LoVo (cell line): ENCODE measurements around the gene ARHGAP9.
"Not testable (repeated sequence)": the region's sequence is repeated elsewhere in the genome, so short reads cannot be mapped to it uniquely, and the experiment has no call there.

Experiments used
- DNase-seq: peaks from one replicate; pipeline ENCODE4 v3.0.0-alpha.2; 2016; ENCODE audit warnings: low spot score

ARHGAP9 gene

GRCh38 chr12:57479376-57480115 lies at the start of gene ARHGAP9:
Gene ARHGAP9 (minus strand): TSS chr12:57479866. CDS start chr12:57479406, 460 bp downstream.
- no peak for DNase-seq

- DNase-seq, result no peak
These were observed 49.3 kb upstream of the ARHGAP9 start for GRCh38 chr12:57528831-57529555.

GRCh38 chr12:57528176-57528575 lies 48.5 kb upstream of the ARHGAP9 start:
- DNase-seq, result no peak

DNA sequence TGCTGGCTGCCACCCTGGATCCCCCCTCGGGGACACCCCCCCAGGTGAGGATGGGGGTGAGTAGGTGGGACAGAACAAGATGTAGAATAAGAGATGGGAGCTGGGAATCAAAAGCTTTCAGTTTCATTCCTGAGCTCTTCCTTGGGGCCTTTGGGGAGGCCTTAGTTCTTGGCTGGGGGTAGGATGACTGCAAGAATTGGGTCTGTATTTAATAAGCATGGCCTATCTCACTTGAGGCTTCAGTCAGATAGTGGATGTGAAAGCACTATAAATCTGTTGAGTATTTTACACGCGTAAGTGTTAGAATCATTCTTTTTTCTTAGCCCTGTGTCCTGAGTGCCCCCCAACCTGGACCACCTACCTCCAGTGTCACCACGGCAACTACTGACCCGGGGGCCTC lies 47.5 kb upstream of the ARHGAP9 start:
- DNase-seq, result no peak

- no peak for DNase-seq
These were observed 46.9 kb upstream of the ARHGAP9 start for GRCh38 chr12:57526477-57527126.

GRCh38 chr12:57525615-57526383 lies 46.1 kb upstream of the ARHGAP9 start:
- no peak for DNase-seq

DNA sequence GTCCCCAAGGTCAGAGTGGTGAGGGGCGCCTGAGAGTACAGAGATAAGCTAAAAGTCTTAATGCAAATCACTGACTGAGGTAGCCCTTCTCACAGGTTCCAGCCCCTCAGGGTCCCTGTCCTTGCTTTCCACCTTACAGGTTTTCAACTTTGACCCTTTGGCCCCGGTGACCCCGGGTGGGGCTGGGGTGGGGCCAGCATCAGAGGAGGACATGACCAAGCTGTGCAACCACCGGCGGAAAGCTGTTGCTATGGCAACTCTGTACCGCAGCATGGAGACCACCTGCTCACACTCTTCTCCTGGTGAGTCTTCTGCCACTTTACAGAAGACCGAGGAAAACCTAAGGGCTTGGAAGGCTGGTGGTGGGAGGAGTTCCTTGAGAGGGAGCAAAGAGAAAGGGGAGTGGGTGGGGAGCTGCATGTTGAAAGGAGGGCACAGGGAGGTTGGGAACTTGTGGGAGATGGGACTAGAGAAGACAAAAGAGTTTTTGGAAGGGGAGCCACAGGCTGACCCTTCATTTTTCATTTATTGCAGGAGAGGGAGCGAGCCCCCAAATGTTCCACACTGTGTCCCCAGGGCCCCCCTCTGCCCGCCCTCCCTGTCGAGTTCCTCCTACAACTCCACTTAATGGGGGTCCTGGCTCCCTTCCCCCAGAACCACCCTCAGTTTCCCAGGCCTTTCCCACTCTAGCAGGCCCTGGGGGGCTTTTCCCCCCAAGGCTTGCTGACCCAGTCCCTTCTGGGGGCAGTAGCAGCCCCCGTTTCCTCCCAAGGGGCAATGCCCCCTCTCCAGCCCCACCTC lies 45.3 kb upstream of the ARHGAP9 start:
- DNase-seq, result no peak

- DNase-seq, result no peak
These were observed 44.3 kb upstream of the ARHGAP9 start for GRCh38 chr12:57523706-57524614.

DNA sequence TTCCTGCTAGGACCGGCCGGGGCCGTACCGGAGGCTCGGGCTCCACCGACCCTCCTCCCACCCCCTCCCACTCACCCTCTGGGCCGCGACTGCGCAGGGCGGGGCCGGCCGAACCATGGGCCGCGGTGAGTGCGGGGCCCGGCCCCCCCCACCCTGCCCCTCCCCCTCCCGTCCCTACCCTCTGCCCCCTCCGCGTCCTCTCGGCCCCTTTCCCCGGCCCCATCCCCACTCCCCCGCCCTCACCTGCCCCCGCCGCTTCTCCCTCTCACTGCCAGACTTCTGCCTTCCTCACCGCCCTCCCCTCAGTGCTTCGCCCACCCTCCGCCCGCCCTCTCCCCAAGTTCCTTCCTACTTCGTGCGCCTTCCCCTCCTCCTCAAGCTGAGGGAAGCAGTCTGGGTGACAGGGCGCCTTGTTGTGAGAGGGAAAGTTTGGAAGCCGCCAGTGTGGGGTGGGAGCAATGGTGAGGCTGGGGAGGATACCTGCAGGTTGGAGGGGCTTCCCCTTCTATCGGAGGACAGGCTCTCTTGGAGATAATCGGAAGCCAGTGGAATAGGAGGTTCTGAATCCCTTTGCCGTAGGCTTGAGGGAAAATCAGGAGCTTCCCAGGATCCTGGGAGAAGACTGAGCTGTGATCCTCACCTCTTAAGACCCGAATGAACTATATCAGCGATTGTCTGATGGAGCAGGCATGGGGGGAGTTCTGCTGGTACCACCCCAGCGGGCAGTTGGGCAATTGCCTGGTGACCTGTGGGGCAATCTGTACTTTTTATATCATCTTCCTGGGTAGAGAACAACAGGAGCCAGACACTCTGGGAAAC lies 43.4 kb upstream of the ARHGAP9 start:
- DNase-seq, result no peak

GRCh38 chr12:57522011-57522886 lies 42.6 kb upstream of the ARHGAP9 start, which contains the start of gene MBD6:
Gene MBD6 (plus strand): TSS chr12:57522824. CDS start chr12:57524304, 1,480 bp downstream.
- peak; percentile 96 for DNase-seq

DNA sequence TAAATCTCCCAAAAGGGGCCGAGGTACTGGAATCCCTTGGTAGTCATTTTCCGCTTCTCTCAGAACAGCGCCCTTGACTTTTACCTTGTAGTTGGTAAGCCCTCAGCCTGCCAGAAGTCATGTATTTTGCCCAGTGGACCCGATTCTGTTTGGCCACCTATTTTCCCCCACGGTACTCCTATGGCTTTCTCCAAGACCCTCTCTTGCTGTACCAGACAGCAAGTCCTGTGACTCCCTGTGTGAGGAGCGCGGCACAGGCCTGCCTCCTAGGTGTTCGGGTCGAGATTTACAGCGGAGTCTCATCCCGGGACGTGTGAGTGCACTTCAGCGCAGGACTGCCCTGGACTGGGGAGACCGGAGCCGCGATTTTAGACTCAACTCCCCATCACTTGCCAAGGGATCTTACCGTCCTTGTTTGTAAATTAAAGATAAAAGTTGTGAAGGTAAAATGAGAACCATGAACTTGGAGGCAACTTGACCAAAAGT lies 41.9 kb upstream of the ARHGAP9 start:
- DNase-seq, result no peak

GRCh38 chr12:57520053-57520818 lies 40.6 kb upstream of the ARHGAP9 start, which contains the start of gene DDIT3:
Gene DDIT3 (minus strand): TSS chr12:57520514. CDS start chr12:57517406, 3,108 bp downstream.
- DNase-seq, result peak; percentile 100

- peak; percentile 52 for DNase-seq
These were observed 40.1 kb upstream of the ARHGAP9 start for GRCh38 chr12:57519796-57520052.

DNA sequence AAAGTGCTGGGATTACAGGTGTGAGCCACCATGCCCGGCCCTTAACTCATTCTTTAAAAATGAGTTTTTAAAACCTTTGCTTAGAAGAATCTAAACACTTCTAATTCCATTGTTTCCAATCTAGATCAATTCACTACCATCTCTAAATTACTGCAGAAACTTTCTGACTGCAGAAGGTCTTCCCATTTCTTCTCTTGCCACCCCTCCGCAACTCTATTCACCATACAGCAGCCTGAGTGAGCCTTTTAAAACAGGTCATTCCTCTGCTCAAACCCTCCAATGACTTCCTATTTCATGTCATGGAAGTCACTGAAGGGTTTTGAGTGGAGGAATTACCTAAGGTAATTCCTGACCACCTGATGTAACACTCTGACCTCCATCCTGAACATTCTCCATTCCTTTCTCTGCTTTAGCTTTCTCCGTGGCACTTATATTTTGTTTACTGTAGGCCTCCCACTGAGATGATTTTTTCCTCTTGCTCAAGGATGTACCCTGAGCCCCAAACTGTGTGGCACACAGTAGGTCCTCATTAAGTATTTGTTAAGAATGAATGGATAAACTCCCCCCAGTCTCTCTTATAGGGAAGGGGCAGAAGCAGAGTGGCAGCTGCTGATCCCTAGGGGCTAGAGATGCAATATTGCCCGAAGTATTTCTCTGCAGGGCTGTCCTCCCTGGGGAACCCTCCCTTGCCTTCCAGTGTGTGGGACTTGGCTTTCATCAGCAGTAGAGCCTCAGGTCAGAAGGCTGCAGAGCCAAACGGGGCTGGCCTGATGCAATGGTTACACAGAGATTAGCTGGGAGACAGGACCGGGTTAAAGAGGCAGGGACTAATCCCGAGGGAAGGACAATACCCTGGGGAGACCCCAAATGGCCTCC lies 39.5 kb upstream of the ARHGAP9 start:
- peak; percentile 31 for DNase-seq

DNA sequence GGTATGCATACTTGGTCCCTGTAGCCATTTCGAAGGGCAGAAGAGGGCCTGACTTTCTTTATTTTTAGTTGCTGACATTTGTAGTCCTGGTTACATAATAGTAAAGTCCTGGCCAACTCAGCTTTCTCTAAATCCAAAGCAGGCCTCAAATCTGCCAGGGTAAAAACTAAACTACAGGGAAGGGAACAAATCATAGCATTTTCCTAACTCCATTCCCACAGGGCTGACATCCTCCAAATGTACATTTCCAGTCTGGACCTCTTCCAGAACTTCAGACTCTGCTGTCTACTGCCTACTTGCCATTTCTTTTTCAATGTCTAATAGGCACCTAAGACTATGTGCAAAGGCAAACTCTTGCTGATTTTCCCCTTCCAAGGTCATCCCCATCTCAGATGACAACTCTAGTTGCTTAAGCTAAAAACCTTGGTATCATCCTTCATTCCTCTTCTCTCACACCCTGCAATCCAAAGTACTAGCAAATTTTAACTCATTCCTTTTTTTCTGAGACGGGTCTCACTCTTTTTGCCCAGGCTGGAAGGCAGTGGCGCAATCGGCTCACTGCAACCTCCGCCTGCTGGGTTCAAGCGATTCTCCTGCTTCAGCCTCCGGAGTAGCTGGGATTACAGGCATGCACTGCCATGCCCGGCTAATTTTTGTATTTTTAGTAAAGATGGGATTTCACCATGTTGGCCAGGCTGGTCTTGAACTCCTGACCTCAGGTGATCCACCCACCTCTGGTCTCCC lies 38.7 kb upstream of the ARHGAP9 start:
- DNase-seq, result no peak

DNA sequence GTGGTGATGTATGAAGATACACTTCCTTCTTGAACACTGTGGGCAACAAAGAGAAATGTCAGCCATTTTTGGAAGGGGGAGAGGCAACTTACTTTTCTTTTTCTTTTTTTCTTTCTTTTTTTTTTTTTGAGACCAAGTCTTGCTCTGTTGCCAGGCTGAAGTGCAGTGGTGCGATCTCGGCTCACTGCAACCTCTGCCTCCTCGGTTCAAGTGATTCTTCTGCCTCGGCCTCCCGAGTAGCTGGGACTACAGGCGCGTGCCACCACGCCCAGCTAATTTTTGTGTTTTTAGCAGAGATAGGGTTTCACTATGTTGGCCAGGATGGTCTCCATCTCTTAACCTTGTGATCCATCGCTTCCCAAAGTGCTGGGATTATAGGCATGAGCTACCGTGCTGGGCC lies 38.1 kb upstream of the ARHGAP9 start:
- DNase-seq, result not testable (repeated sequence)
